GM12891 (cell line): Measurements from ENCODE around the gene CELF5.

Experiments
- PAX5 ChIP-seq: IDR thresholded peaks from 2 replicates; pipeline ENCODE4 v1.6.1; 2011; ENCODE audit warnings: low read length, moderate library complexity, mild to moderate bottlenecking; ENCODE audit not compliant: insufficient read depth, severe bottlenecking
- POLR2A ChIP-seq: IDR thresholded peaks from 2 replicates; pipeline ENCODE4 v1.6.1; 2011; ENCODE audit warnings: low read depth, low read length, control low read depth
- POLR2AphosphoS5 ChIP-seq: IDR thresholded peaks from 2 replicates; pipeline ENCODE4 v1.6.1; 2011; ENCODE audit warnings: low read depth, low read length, control low read depth
- SPI1 ChIP-seq: IDR thresholded peaks from 2 replicates; pipeline ENCODE4 v1.6.1; 2011; ENCODE audit warnings: low read depth, low read length, control low read depth
- TAF1 ChIP-seq: IDR thresholded peaks from 2 replicates; pipeline ENCODE4 v1.6.1; 2011; ENCODE audit warnings: low read depth, low read length, control low read depth

DNA sequence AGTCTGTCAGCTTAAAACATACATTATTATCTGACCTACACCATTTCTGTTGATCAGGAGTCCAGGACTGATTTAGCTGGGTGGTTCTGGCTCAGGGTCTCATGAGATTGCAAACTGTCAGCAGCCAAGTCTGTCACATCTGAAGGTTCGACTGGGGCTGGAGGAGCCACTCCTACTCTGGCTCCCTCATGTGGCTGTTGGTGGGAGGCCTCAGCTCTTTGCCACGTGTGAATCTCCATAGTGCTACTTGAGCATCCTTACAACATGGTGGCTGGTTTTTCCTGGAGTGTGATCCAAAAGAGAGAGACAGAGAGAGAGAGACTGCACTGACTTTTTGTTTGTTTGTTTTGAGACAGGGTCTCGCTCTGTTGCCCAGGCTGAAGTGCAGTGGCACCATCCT, 78.3 kb downstream of the CELF5 start:
- TF ChIP-seq POLR2A (no peak), POLR2AphosphoS5 (no peak), PAX5 (no peak), TAF1 (no peak), SPI1 (no peak)
